ENCODE results near the gene BCL3. TPM values are rescaled to one million over a fixed set of nuclear protein-coding genes. Genes with fewer than 3 reads are reported as not detected.

The BCL3 gene
- total and polyA plus RNA-seq, 2 of the 13 experiments (the other 11 are each of a cell fraction or from before 2014, with no cell fraction given), result 2.3 to 4.0 TPM

DNA sequence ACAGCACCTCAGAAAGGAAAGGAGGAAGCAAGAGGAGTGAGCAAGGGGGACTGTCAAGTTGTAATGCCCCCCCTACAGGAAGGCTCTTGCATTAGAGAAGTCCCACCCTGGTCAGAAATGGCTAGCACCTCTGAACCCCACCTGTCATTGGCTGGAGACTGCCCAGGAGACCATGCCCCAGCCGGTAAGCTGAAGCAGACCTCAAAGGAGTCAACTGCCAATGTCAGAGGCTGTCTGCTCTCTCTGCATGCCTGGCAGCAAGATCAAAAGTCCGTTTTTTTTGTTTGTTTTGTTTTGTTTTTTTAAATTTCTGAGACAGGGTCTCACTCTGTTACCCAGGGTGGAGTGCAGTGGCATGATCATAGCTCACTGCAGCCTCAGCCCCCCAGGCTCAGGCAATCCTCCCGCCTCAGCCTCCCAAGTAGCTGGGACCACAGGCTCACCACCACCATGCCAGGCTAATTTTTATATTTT, 8.1 kb upstream of the BCL3 start (continued):
- TF ChIP-seq FIP1L1 (IDR thresholded peaks at IDR 0.05; ENCODE audit: borderline replicate concordance, insufficient read depth, low read depth, low read length) (no peak), MBNL3 (CRISPR knock-in tag; conservative IDR thresholded peaks at IDR 0.05) (no peak), ZFP36 (IDR thresholded peaks at IDR 0.05; ENCODE audit: borderline replicate concordance, low read depth, low read length, partially characterized antibody) (no peak), PPARG (CRISPR knock-in tag; conservative IDR thresholded peaks at IDR 0.05) (no peak), FOSL1 (CRISPR knock-in tag; IDR thresholded peaks at IDR 0.05; ENCODE audit: borderline replicate concordance) (no peak), KDM4B (CRISPR knock-in tag; IDR thresholded peaks at IDR 0.05) (no peak), ZNF775 (CRISPR knock-in tag; IDR thresholded peaks at IDR 0.05; ENCODE audit: borderline replicate concordance) (no peak), ZNF572 (CRISPR knock-in tag; IDR thresholded peaks at IDR 0.05) (no peak), U2AF1 (optimal IDR thresholded peaks at IDR 0.05; ENCODE audit: low read depth, low read length) (no peak), FOXO1 (CRISPR knock-in tag; IDR thresholded peaks at IDR 0.05) (no peak), PCBP1 (IDR thresholded peaks at IDR 0.05; ENCODE audit: borderline replicate concordance, low read depth, low read length) (no peak), ZNF432 (CRISPR knock-in tag; IDR thresholded peaks at IDR 0.05; ENCODE audit: borderline replicate concordance) (no peak), SALL2 (CRISPR knock-in tag; IDR thresholded peaks at IDR 0.05) (no peak), ZNF556 (CRISPR knock-in tag; IDR thresholded peaks at IDR 0.05; ENCODE audit: borderline replicate concordance) (no peak)
- TF ChIP-seq, protein P1, sequence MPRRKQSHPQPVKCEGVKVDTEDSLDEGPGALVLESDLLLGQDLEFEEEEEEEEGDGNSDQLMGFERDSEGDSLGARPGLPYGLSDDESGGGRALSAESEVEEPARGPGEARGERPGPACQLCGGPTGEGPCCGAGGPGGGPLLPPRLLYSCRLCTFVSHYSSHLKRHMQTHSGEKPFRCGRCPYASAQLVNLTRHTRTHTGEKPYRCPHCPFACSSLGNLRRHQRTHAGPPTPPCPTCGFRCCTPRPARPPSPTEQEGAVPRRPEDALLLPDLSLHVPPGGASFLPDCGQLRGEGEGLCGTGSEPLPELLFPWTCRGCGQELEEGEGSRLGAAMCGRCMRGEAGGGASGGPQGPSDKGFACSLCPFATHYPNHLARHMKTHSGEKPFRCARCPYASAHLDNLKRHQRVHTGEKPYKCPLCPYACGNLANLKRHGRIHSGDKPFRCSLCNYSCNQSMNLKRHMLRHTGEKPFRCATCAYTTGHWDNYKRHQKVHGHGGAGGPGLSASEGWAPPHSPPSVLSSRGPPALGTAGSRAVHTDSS (CRISPR knock-in tag; conservative IDR thresholded peaks at IDR 0.05), result no peak
- TF ChIP-seq, protein P2, sequence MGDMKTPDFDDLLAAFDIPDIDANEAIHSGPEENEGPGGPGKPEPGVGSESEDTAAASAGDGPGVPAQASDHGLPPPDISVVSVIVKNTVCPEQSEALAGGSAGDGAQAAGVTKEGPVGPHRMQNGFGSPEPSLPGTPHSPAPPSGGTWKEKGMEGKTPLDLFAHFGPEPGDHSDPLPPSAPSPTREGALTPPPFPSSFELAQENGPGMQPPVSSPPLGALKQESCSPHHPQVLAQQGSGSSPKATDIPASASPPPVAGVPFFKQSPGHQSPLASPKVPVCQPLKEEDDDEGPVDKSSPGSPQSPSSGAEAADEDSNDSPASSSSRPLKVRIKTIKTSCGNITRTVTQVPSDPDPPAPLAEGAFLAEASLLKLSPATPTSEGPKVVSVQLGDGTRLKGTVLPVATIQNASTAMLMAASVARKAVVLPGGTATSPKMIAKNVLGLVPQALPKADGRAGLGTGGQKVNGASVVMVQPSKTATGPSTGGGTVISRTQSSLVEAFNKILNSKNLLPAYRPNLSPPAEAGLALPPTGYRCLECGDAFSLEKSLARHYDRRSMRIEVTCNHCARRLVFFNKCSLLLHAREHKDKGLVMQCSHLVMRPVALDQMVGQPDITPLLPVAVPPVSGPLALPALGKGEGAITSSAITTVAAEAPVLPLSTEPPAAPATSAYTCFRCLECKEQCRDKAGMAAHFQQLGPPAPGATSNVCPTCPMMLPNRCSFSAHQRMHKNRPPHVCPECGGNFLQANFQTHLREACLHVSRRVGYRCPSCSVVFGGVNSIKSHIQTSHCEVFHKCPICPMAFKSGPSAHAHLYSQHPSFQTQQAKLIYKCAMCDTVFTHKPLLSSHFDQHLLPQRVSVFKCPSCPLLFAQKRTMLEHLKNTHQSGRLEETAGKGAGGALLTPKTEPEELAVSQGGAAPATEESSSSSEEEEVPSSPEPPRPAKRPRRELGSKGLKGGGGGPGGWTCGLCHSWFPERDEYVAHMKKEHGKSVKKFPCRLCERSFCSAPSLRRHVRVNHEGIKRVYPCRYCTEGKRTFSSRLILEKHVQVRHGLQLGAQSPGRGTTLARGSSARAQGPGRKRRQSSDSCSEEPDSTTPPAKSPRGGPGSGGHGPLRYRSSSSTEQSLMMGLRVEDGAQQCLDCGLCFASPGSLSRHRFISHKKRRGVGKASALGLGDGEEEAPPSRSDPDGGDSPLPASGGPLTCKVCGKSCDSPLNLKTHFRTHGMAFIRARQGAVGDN (CRISPR knock-in tag; IDR thresholded peaks at IDR 0.05), result no peak
- TF ChIP-seq, protein P3, sequence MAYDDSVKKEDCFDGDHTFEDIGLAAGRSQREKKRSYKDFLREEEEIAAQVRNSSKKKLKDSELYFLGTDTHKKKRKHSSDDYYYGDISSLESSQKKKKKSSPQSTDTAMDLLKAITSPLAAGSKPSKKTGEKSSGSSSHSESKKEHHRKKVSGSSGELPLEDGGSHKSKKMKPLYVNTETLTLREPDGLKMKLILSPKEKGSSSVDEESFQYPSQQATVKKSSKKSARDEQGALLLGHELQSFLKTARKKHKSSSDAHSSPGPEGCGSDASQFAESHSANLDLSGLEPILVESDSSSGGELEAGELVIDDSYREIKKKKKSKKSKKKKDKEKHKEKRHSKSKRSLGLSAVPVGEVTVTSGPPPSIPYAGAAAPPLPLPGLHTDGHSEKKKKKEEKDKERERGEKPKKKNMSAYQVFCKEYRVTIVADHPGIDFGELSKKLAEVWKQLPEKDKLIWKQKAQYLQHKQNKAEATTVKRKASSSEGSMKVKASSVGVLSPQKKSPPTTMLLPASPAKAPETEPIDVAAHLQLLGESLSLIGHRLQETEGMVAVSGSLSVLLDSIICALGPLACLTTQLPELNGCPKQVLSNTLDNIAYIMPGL (CRISPR knock-in tag; IDR thresholded peaks at IDR 0.05; ENCODE audit: borderline replicate concordance in 1 of 2, low read depth in 1 of 2), result no peak
- TF ChIP-seq, protein P4, sequence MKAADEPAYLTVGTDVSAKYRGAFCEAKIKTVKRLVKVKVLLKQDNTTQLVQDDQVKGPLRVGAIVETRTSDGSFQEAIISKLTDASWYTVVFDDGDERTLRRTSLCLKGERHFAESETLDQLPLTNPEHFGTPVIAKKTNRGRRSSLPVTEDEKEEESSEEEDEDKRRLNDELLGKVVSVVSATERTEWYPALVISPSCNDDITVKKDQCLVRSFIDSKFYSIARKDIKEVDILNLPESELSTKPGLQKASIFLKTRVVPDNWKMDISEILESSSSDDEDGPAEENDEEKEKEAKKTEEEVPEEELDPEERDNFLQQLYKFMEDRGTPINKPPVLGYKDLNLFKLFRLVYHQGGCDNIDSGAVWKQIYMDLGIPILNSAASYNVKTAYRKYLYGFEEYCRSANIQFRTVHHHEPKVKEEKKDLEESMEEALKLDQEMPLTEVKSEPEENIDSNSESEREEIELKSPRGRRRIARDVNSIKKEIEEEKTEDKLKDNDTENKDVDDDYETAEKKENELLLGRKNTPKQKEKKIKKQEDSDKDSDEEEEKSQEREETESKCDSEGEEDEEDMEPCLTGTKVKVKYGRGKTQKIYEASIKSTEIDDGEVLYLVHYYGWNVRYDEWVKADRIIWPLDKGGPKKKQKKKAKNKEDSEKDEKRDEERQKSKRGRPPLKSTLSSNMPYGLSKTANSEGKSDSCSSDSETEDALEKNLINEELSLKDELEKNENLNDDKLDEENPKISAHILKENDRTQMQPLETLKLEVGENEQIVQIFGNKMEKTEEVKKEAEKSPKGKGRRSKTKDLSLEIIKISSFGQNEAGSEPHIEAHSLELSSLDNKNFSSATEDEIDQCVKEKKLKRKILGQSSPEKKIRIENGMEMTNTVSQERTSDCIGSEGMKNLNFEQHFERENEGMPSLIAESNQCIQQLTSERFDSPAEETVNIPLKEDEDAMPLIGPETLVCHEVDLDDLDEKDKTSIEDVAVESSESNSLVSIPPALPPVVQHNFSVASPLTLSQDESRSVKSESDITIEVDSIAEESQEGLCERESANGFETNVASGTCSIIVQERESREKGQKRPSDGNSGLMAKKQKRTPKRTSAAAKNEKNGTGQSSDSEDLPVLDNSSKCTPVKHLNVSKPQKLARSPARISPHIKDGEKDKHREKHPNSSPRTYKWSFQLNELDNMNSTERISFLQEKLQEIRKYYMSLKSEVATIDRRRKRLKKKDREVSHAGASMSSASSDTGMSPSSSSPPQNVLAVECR (CRISPR knock-in tag; IDR thresholded peaks at IDR 0.05; ENCODE audit: borderline replicate concordance), result no peak
